GM19328 (cell line): ENCODE data around the gene ACLY.
"Not testable (repeated sequence)": the region's sequence is repeated elsewhere in the genome, so short reads cannot be mapped to it uniquely, and the experiment has no call there.

Experiments
- ATAC-seq: cut with Tn5 transposase; IDR thresholded peaks from one replicate; pipeline ENCODE4 v1.9.1; 2021; ENCODE audit warnings: mild to moderate bottlenecking, moderate library complexity; ENCODE audit not compliant: unreplicated experiment

ACLY gene

DNA sequence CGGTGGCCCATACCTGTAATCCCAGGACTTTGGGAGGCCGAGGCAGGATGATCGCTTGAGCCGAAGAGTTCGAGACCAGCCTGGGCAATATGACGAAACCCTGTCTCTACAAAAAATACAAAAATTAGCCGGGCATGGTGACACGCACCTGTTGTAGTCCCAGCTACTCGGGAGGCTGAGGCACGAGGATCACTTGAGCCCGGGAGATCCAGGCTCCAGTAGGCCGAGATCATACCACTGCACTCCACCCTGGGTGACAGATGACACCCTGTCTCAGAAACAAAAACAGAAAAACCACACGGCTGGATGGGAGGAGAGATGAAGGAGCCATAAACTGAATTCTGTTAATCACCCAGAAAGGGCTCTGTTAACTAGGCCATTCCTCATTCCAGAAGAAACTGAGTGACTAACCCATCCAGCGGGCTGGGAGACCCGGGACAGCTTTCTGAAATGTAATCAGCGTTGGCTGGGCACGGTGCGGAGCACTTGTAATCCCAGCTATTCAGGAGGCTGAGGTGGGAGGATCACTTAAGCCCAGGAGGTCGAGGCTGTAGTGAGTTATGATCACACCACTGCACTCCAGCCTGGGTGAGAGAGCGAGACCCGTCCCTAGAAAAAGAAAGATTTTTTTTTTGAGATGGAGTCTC is 82.1 kb downstream of the ACLY start:
- no peak for ATAC-seq

DNA sequence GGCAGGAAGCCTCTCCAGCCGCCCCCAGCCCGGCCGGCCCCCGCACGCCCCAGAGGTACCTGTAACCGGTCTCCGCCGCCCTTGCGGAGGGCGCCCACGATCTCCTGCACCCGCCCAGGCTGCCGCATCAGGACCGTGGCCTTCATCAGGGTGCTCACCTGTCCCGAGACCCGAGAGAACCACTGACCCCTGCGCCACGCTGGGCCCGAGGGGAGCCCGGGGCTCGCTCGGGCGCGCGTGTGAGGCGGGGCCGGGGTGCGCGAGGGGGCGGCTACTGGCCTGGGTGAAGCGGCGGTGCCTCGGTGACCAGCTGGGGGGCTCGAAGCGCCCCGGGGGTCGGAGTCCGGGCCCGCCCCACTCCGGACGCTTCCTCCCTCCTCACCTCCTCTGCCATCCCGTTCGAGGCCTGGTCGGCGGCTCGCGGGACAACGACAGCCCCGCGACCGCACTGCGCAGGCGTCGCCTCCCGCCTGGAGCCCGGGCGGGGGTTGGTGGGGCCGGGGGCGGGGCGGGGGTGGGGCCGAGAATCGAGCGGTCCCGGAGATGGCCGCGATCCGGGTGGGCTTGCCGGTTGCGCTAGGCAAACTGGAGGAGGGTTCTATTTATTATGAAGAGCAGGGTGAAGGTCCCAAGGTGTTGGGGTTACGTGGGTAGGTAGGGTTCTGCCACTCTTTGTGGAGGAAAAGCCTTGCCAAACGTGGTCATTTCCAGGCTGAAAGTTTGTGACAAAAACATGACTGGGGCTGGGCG is 82.8 kb downstream of the ACLY start, which contains the start of gene NT5C3B:
Gene NT5C3B, minus strand, starts transcription at position 433 of the 750 bp plus-strand sequence. Its CDS starts 39 bp downstream, at position 394.
- ATAC-seq, result no peak

DNA sequence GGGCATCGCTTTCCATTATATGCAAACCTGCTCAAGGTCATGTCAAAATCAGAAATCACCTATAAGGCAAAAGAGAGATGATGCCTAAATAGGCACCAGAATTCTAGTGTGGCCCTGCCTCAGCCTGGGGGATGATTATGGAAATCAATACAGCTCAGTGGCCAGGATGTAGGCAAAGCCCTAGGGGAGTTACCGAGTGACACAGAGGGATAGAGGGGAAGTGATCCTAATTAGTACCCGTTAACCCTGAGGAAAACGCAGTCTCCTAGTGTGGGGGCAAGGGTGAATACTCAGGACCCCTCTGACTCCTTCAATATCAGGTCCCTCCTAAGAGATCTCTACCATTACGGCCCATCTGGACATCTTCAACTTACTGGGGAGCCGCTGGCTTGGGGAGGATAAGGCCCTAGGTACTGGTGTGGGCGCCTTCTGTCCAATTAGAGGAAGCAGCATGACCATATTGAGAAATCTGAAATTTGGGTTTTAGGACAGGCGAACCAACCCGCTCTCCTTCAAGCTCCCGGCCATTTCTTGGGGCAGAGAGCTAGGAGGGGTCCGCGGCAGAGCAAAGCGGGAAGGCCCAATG is 83.4 kb downstream of the ACLY start:
- ATAC-seq, result no peak

DNA sequence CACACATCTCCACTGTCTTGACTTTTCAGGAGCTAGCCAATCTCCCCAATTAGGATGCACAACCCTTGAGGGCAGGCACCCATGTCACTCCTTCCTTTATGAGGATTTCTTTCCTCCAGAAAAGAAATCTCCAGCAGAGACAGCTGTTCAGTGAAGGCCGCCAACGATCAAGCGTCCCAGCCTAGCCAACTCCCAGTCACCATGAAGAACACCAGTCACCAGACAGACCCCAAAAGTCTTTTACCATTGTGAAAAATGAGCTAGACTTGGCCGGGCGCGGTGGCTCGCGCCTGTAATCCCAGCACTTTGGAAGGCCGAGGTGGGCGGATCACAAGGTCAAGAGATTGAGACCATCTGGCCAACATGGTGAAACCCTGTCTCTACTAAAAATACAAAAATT is 88.8 kb downstream of the ACLY start:
- ATAC-seq, result not testable (repeated sequence)

DNA sequence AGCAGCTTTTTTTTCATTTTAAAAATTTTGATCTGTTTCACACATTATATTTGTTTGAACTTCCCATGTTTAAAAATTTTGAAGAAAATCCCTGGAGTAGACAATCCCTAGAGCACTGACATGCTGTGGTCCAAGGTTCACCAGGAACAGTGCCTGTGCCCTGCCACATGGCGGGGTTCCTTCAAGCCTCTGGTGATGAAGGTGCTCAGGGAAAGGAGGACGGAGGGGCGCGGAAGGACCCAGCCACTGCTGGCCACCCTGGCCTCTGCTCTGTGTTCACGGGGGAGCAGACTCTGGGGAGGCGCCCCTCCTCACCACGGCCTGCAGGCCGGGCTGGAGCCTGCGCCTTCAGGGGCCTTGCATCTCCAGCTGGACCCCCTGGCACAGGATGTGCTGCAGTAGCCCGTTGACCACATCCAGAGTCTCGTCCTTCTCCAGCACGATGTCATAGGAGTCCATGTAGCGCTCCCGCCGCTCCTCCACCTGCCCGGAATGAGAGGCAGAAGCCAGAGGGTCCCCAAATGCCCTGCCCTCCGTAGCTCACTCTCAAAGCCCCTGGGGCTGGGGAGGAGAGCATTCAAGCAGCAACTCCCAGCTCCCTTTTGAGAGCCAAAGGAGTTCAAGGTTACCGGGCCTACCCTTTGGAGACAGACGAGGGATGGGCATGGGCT is 93.4 kb downstream of the ACLY start:
- ATAC-seq, result no peak

DNA sequence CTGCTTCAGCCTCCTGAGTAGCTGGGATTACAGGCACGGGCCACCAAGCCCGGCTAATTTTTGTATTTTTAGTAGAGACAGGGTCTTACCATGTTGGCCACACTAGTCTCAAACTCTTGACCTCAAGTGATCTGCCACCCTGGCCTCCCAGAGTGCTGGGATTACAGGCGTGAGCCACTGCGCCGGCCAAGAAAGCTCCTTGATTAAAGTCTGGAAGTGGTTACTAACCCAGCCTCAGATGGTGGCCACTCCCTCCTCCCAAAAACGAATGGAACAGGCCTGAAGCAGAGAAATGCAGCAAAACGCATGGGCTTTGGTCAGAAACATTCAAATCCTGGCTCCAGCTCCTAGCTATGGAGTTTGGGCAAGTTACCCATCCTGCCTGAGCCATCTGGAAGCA is 94.7 kb downstream of the ACLY start:
- ATAC-seq, result no peak

DNA sequence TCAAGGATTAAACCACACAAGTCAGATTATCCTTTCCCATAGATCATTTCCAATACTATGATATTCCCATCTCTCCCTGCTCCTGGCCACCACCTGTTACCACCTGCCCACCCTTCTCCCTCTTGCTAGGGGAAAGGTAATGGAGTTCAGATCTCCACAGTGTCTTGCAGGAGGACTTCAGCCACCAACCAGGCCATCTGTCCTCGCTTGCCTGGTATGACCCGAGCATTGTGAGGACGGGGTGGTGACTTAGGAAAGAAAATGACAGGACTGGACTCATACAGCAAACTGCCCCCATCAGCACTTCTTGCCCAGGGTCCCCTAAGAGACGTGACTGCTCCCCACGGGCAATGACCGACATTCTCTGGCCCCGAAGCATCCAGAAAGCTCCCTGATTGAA is 95.2 kb downstream of the ACLY start:
- no peak for ATAC-seq

DNA sequence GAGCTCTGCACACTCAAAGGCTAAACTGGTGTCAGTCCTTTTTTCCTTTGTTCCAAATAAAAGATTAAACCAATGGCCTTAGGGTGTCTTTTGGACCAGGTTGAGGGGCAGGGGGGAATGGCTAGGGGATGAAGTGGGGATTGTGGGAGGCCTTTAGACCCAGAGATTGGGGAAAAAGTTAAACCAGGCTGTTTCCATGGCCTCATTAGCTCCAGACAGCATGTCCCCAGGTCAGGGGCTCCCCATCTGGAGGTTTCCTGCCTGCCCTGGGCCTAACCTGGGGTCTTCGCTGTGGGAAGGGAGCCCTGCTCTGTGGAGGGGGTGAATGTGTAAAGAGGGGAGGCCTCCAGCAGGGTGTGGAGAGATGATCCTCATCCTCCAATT is 95.6 kb downstream of the ACLY start:
- no peak for ATAC-seq

DNA sequence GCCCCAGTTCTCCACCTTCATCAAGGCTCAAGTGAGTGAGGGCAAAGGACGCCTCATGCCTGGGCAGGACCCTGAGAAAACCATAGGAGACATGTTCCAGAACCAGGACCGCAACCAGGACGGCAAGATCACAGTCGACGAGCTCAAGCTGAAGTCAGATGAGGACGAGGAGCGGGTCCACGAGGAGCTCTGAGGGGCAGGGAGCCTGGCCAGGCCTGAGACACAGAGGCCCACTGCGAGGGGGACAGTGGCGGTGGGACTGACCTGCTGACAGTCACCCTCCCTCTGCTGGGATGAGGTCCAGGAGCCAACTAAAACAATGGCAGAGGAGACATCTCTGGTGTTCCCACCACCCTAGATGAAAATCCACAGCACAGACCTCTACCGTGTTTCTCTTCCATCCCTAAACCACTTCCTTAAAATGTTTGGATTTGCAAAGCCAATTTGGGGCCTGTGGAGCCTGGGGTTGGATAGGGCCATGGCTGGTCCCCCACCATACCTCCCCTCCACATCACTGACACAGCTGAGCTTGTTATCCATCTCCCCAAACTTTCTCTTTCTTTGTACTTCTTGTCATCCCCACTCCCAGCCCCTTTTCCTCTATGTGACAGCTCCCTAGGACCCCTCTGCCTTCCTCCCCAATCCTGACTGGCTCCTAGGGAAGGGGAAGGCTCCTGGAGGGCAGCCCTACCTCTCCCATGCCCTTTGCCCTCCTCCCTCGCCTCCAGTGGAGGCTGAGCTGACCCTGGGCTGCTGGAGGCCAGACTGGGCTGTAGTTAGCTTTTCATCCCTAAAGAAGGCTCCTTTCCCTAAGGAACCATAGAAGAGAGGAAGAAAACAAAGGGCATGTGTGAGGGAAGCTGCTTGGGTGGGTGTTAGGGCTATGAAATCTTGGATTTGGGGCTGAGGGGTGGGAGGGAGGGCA is 96.3 kb downstream of the ACLY start:
- no peak for ATAC-seq

DNA sequence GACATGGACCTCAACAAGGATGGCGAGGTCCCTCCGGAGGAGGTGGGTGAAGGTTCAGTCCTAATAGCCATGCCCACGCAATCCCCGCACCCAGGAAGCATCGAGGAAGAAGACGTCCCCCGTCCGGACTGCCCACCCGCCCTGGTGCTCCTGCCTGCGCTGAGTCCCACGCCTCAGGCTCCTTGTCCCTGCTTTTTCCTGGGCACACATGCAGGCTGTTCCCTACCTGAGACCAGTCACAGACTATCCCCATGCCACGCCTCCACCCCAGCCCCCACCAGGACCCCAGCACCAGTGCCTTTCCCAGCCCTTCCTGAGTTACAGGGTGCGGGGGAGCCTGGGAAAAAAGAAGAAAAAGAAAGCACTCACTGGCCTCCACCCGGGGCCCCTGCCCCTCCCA is 97.0 kb downstream of the ACLY start:
- ATAC-seq, result no peak

DNA sequence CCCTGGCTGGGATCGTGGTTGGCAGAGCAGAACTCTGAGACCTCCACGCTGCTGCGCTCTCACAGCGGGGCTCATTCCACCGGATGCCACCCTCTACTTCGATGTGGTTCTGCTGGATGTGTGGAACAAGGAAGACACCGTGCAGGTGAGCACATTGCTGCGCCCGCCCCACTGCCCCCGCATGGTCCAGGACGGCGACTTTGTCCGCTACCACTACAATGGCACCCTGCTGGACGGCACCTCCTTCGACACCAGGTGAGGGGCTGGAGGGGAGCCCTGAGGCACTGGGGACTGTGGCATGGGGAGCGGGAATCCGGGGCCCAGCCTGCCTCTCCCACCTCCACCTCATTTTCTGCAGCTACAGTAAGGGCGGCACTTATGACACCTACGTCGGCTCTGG is 100.7 kb downstream of the ACLY start:
- ATAC-seq, result no peak
